ENCODE data around the gene TIGD3. TPM values are rescaled to one million over a fixed set of nuclear protein-coding genes. Genes with fewer than 3 reads are reported as not detected.
A peak's percentile ranks its signal among the peaks of the same experiment; 100 is the strongest.

The TIGD3 gene
- total and polyA plus RNA-seq, 2 of the 13 experiments (the other 11 are each of a cell fraction or from before 2014, with no cell fraction given) = 0.49 to 4.9 TPM

- TF ChIP-seq ZNF484 (CRISPR knock-in tag; IDR thresholded peaks at IDR 0.05; ENCODE audit: borderline replicate concordance, low read depth) (no peak), ZFP41 (CRISPR knock-in tag; IDR thresholded peaks at IDR 0.05; ENCODE audit: borderline replicate concordance) (peak; percentile 69; the same call in 1 of the 2 replicates), HMGA1 (CRISPR knock-in tag; conservative IDR thresholded peaks at IDR 0.05) (no peak), ZBTB25 (CRISPR knock-in tag; IDR thresholded peaks at IDR 0.05) (peak; percentile 87), CBX1 (IDR thresholded peaks at IDR 0.05; ENCODE audit: low read depth) (no peak), HHEX (CRISPR knock-in tag; IDR thresholded peaks at IDR 0.05) (no peak), FOSL2 (CRISPR knock-in tag; IDR thresholded peaks at IDR 0.05) (peak; percentile 97), MEF2D (CRISPR knock-in tag; IDR thresholded peaks at IDR 0.05) (peak; percentile 94), HNRNPUL1 (IDR thresholded peaks at IDR 0.05; ENCODE audit: low read depth, low read length) (no peak), MEIS2 (CRISPR knock-in tag; IDR thresholded peaks at IDR 0.05) (no peak), ZNF800 (CRISPR knock-in tag; IDR thresholded peaks at IDR 0.05) (no peak; the same call in 1 of the 2 replicates), RARA (CRISPR knock-in tag; IDR thresholded peaks at IDR 0.05) (peak; percentile 90), E2F5 (CRISPR knock-in tag; conservative IDR thresholded peaks at IDR 0.05) (peak; percentile 71; the same call in 1 of the 2 replicates), E2F2 (CRISPR knock-in tag; IDR thresholded peaks at IDR 0.05; ENCODE audit: borderline replicate concordance) (no peak), U2AF2 (IDR thresholded peaks at IDR 0.05; ENCODE audit: low read depth, low read length) (0 out of 2 replicates have a peak, but pooled peaks have one; percentile 40), ZFP36 (IDR thresholded peaks at IDR 0.05; ENCODE audit: borderline replicate concordance, low read depth, low read length, partially characterized antibody) (no peak), AHR (CRISPR knock-in tag; IDR thresholded peaks at IDR 0.05) (peak; percentile 78), DDIT3 (CRISPR knock-in tag; IDR thresholded peaks at IDR 0.05) (no peak), HDAC1 (CRISPR knock-in tag; IDR thresholded peaks at IDR 0.05) (peak; percentile 96), FOXO1 (CRISPR knock-in tag; IDR thresholded peaks at IDR 0.05) (peak; percentile 45), THAP11 (CRISPR knock-in tag; IDR thresholded peaks at IDR 0.05) (peak; percentile 78), HNF1B (CRISPR knock-in tag; IDR thresholded peaks at IDR 0.05) (peak; percentile 99)
Observed at GRCh38 chr11:65382033-65382803, 27.7 kb downstream of the TIGD3 start, which contains the start of gene SLC25A45 (continued).
